Colonic mucosa (tissue), 4 donors: ENCODE results near the gene CSRNP3. TPM values are rescaled to one million over a fixed set of nuclear protein-coding genes. Genes with fewer than 3 reads are reported as not detected.

ENCODE experiments used
- DNase-seq: peaks from one replicate; pipeline ENCODE4 v3.0.0-alpha.2; 2020
- H3K27ac ChIP-seq: fragments of 200-600 bp; one replicate; pipeline ENCODE4 v1.8.0; 2021
- H3K27me3 ChIP-seq: fragments of 200-600 bp; one replicate; pipeline ENCODE4 v1.8.0; 2021
- H3K36me3 ChIP-seq: fragments of 200-600 bp; one replicate; pipeline ENCODE4 v1.8.0; 2021
- H3K4me1 ChIP-seq: fragments of 200-600 bp; one replicate; pipeline ENCODE4 v1.8.0; 2021; ENCODE audit warnings: mild to moderate bottlenecking
- H3K4me3 ChIP-seq: fragments of 200-600 bp; one replicate; pipeline ENCODE4 v1.8.0; 2021
- H3K9ac ChIP-seq, 2 donors: one replicate each; pipeline ENCODE4 v1.7.0; 2013; ENCODE audit warnings: control low read depth in 2 of 2, low read depth in 2 of 2, low read length in 2 of 2
- H3K9me3 ChIP-seq: fragments of 200-600 bp; one replicate; pipeline ENCODE4 v1.8.0; 2021
- CTCF ChIP-seq: fragments of 200-600 bp; IDR thresholded peaks from one replicate; pipeline ENCODE4 v1.8.0; 2022; ENCODE audit warnings: antibody characterized with exemption, mild to moderate bottlenecking
- intact Hi-C: fragments of 100-400 bp; cut with DNase I; formaldehyde crosslinking; loops from one replicate; pipeline ENCODE4 v1.14.1; 2022
- total RNA-seq, 2 donors: library from RNA; stranded (reverse); fragmentation: NEBNext Ultra II Directional in 1 of 2; extraction: Animal tissue kit (Norgen Biotek cat#: 25700) in 1 of 2; gene quantifications; one replicate each; pipeline ENCODE4 v1.2.1, GENCODE V29; 2021
- donor health status: healthy.
- donor health status: DM: no; HTN: no; CAD: no.
- donor health status: DM: no; HTN: no; CAD: no.

CSRNP3 gene
- total RNA-seq, 2 donors from 2014 or later: 1.5 to 2.0 TPM

GRCh38 chr2:165687426-165688002 lies 218.0 kb downstream of the CSRNP3 start:
- intact Hi-C loops: no loop called here
- Histone ChIP-seq H3K9me3 (no peaks in the 10 kb centered on the region), H3K4me1 (no peaks in the 10 kb centered on the region), H3K4me3 (no peak overlapping the region), H3K27me3 (no peaks in the 10 kb centered on the region), H3K9ac (no peak overlapping the region), H3K27ac (no peak overlapping the region), H3K36me3 (no peaks in the 10 kb centered on the region)
- TF ChIP-seq CTCF: no peak
- DNase-seq: no peak

GRCh38 chr2:165691615-165692014 lies 222.1 kb downstream of the CSRNP3 start:
- Histone ChIP-seq H3K27ac (no peak overlapping the region), H3K9ac (no peak overlapping the region), H3K4me1 (no peaks in the 10 kb centered on the region), H3K4me3 (no peak overlapping the region), H3K36me3 (no peaks in the 10 kb centered on the region), H3K27me3 (no peaks in the 10 kb centered on the region), H3K9me3 (no peaks in the 10 kb centered on the region)
- TF ChIP-seq CTCF: no peak
- DNase-seq: no peak
- intact Hi-C loops: loop anchor here (10.0 kb wide), 1 partner anchor 137 kb away; no protein-coding TSS in a partner anchor

- intact Hi-C loops: loop anchor here (10.0 kb wide), 1 partner anchor 138 kb away; no protein-coding TSS in a partner anchor
- H3K4me1 ChIP-seq: no peaks in the 10 kb centered on the region
Observed at GRCh38 chr2:165692906-165693305, 223.4 kb downstream of the CSRNP3 start.

GRCh38 chr2:165693838-165694237 lies 224.3 kb downstream of the CSRNP3 start:
- no peaks in the 10 kb centered on the region for H3K4me1 ChIP-seq
- H3K9ac ChIP-seq: no peak overlapping the region
- no peak overlapping the region for H3K27ac ChIP-seq
- H3K9me3 ChIP-seq: no peaks in the 10 kb centered on the region
- H3K36me3 ChIP-seq: no peaks in the 10 kb centered on the region
- intact Hi-C loops: loop anchor here (10.0 kb wide), 1 partner anchor 139 kb away; no protein-coding TSS in a partner anchor
- DNase-seq: no peak
- no peak overlapping the region for H3K4me3 ChIP-seq
- no peaks in the 10 kb centered on the region for H3K27me3 ChIP-seq
- TF ChIP-seq CTCF: no peak

More at GRCh38 chr2:165692906-165693305, 223.4 kb downstream of the CSRNP3 start:
- no peak for TF ChIP-seq CTCF
- H3K4me3 ChIP-seq: no peak overlapping the region
- no peaks in the 10 kb centered on the region for H3K36me3 ChIP-seq
- H3K27me3 ChIP-seq: no peaks in the 10 kb centered on the region
- H3K9ac ChIP-seq: no peak overlapping the region
- no peak for DNase-seq
- no peak overlapping the region for H3K27ac ChIP-seq
- H3K9me3 ChIP-seq: no peaks in the 10 kb centered on the region

GRCh38 chr2:165697748-165698443 lies 228.4 kb downstream of the CSRNP3 start:
- intact Hi-C loops: loop anchor here (5.0 to 10.0 kb wide), 2 partner anchors 143 to 296 kb away; no protein-coding TSS in a partner anchor
- no peaks in the 10 kb centered on the region for H3K9me3 ChIP-seq

More at GRCh38 chr2:165697748-165698443, 228.4 kb downstream of the CSRNP3 start:
- Histone ChIP-seq H3K4me1 (no peaks in the 10 kb centered on the region), H3K27me3 (no peaks in the 10 kb centered on the region), H3K27ac (no peak overlapping the region), H3K36me3 (no peaks in the 10 kb centered on the region), H3K4me3 (no peak overlapping the region), H3K9ac (no peak overlapping the region)
- DNase-seq: no peak
- TF ChIP-seq CTCF: no peak
